HL-60/S4 treated with retinoic acid at 250 ng/mL for 4 days and 3 days (cell line): Measurements from ENCODE around the gene MEI4.
"Not testable (repeated sequence)": the region's sequence is repeated elsewhere in the genome, so short reads cannot be mapped to it uniquely, and the experiment has no call there.

Experiments
- in situ Hi-C: fragments of 300-500 bp; cut with MboI; formaldehyde crosslinking; loops from 2 replicates; pipeline ENCODE4 v1.7.0; 2022; ENCODE audit warnings: low sequenced_read_pairs

MEI4 gene

GRCh38 chr6:77814119-77814518, 161.3 kb downstream of the MEI4 start:
- in situ Hi-C loops: no loop called here

GRCh38 chr6:77815531-77815930, 162.7 kb downstream of the MEI4 start:
- in situ Hi-C loops: no loop called here

GRCh38 chr6:77816766-77817270, 164.0 kb downstream of the MEI4 start:
- in situ Hi-C loops: no loop called here

GRCh38 chr6:77822265-77822664, 169.4 kb downstream of the MEI4 start:
- in situ Hi-C loops: no loop called here

GRCh38 chr6:77825204-77825603, 172.4 kb downstream of the MEI4 start:
- in situ Hi-C loops: no loop called here

GRCh38 chr6:77829736-77830135, 176.9 kb downstream of the MEI4 start:
- in situ Hi-C loops: no loop called here

- in situ Hi-C loops: not testable (repeated sequence)
Measured at GRCh38 chr6:77833749-77834148, 180.9 kb downstream of the MEI4 start.

GRCh38 chr6:77834591-77834996, 181.8 kb downstream of the MEI4 start:
- in situ Hi-C loops: no loop called here

- in situ Hi-C loops: no loop called here
Measured at GRCh38 chr6:77837034-77837784, 184.4 kb downstream of the MEI4 start.

- in situ Hi-C loops: no loop called here
Measured at GRCh38 chr6:77839292-77839691, 186.5 kb downstream of the MEI4 start.

GRCh38 chr6:77844822-77845221, 192.0 kb downstream of the MEI4 start:
- in situ Hi-C loops: no loop called here

- in situ Hi-C loops: no loop called here
Measured at GRCh38 chr6:77853401-77853800, 200.6 kb downstream of the MEI4 start.

- in situ Hi-C loops: no loop called here
Measured at GRCh38 chr6:77856391-77856790, 203.6 kb downstream of the MEI4 start.

GRCh38 chr6:77857421-77857820, 204.6 kb downstream of the MEI4 start:
- in situ Hi-C loops: no loop called here

GRCh38 chr6:77876300-77876699, 223.5 kb downstream of the MEI4 start:
- in situ Hi-C loops: no loop called here

GRCh38 chr6:77879527-77879926, 226.7 kb downstream of the MEI4 start:
- in situ Hi-C loops: no loop called here

- in situ Hi-C loops: no loop called here
Measured at GRCh38 chr6:77880501-77880900, 227.7 kb downstream of the MEI4 start.

GRCh38 chr6:77883851-77884250, 231.0 kb downstream of the MEI4 start:
- in situ Hi-C loops: no loop called here

GRCh38 chr6:77893391-77893790, 240.6 kb downstream of the MEI4 start:
- in situ Hi-C loops: no loop called here

GRCh38 chr6:77906070-77906469, 253.2 kb downstream of the MEI4 start:
- in situ Hi-C loops: no loop called here

- in situ Hi-C loops: no loop called here
Measured at GRCh38 chr6:77910826-77911225, 258.0 kb downstream of the MEI4 start.

GRCh38 chr6:77926198-77926751, 273.4 kb downstream of the MEI4 start:
- in situ Hi-C loops: no loop called here

GRCh38 chr6:77930382-77930781, 277.5 kb downstream of the MEI4 start:
- in situ Hi-C loops: no loop called here
